H1 (cell line): ENCODE results near the gene SIK2. TPM values are rescaled to one million over a fixed set of nuclear protein-coding genes. Genes with fewer than 3 reads are reported as not detected.

Experiments
- CTCF ChIA-PET: fragments of 300-600 bp; sonication (Branson Sonifier 250); formaldehyde crosslinking; loops from one replicate; lab custom pipeline; 2021; ENCODE audit not compliant: partially characterized antibody; lab: Charles Lee
- POLR2A ChIA-PET: fragments of 300-600 bp; sonication (Branson Sonifier 250); formaldehyde crosslinking; loops from one replicate; lab custom pipeline; 2021; ENCODE audit warnings: inconsistent platforms; ENCODE audit not compliant: partially characterized antibody; lab: Charles Lee
- DNase-seq, 2 experiments: peaks; one replicate each; pipeline versions ENCODE4 v3.0.0 to v3.0.0-alpha.2; 2010 to 2022; ENCODE audit warnings: low spot score in 2 of 2, low read depth in 1 of 2, mixed read lengths in 1 of 2
- FAIRE-seq: peaks from 2 replicates; lab custom pipeline; 2011; peaks lifted over from hg19 to GRCh38; lab: Jason Lieb, UNC
- H2AFZ ChIP-seq: 2 replicates; pipeline ENCODE4 v1.8.1; 2012; ENCODE audit warnings: low read length, inconsistent platforms
- H2AK5ac ChIP-seq: 2 replicates; pipeline ENCODE4 v1.6.1; 2013; ENCODE audit warnings: low read depth, low read length
- H2BK120ac ChIP-seq: replicated peaks from 2 replicates; pipeline ENCODE3; 2013; ENCODE audit warnings: low read depth, low read length, inconsistent platforms
- H2BK12ac ChIP-seq: 2 replicates; pipeline ENCODE4 v1.6.1; 2013; ENCODE audit warnings: low read depth, low read length
- H2BK15ac ChIP-seq: 2 replicates; pipeline ENCODE4 v1.6.1; 2013; ENCODE audit warnings: low read length
- H2BK20ac ChIP-seq: 2 replicates; pipeline ENCODE4 v1.6.1; 2013; ENCODE audit warnings: low read length
- H2BK5ac ChIP-seq: 2 replicates; pipeline ENCODE4 v1.6.1; 2013; ENCODE audit warnings: low read depth, low read length
- H3K14ac ChIP-seq: 2 replicates; pipeline ENCODE4 v1.6.1; 2013; ENCODE audit warnings: inconsistent platforms; ENCODE audit not compliant: insufficient read length
- H3K18ac ChIP-seq: 2 replicates; pipeline ENCODE4 v1.6.1; 2013; ENCODE audit warnings: low read length; ENCODE audit errors: extremely low read depth
- H3K23ac ChIP-seq: 2 replicates; pipeline ENCODE4 v1.6.1; 2013; ENCODE audit warnings: inconsistent platforms; ENCODE audit not compliant: insufficient read length
- H3K23me2 ChIP-seq: 2 replicates; pipeline ENCODE4 v1.6.1; 2013; ENCODE audit warnings: low read depth, low read length
- H3K27ac ChIP-seq: 2 replicates; pipeline ENCODE4 v1.6.1; 2011; ENCODE audit warnings: low read depth, low read length, inconsistent platforms
- H3K27me3 ChIP-seq, 4 experiments: replicated peaks in 1 of 4; 1 replicate in 1 of 4; 2 replicates in 3 of 4; pipeline versions ENCODE4 v1.6.1 to v1.8.1; 2011 to 2013; ENCODE audit warnings: low read length in 3 of 4, mild to moderate bottlenecking in 3 of 4, inconsistent platforms in 2 of 4, mixed read lengths in 2 of 4, moderate library complexity in 1 of 4; ENCODE audit not compliant: control insufficient read depth in 3 of 4, insufficient read depth in 3 of 4; ENCODE audit errors: extremely low read depth in 1 of 4
- H3K36me3 ChIP-seq, 4 experiments: 2 replicates each; pipeline versions ENCODE4 v1.6.1 to v1.8.1; 2011 to 2013; ENCODE audit warnings: mild to moderate bottlenecking in 4 of 4, low read length in 3 of 4, moderate library complexity in 2 of 4, control low read depth in 1 of 4, inconsistent platforms in 1 of 4; ENCODE audit not compliant: insufficient read depth in 4 of 4, control insufficient read depth in 2 of 4
- H3K4ac ChIP-seq: replicated peaks from 2 replicates; pipeline ENCODE3; 2013; ENCODE audit warnings: low read length, low read depth, mixed read lengths, inconsistent platforms; ENCODE audit not compliant: insufficient read length
- H3K4me1 ChIP-seq, 4 experiments: replicated peaks in 1 of 4; 1 replicate in 1 of 4; 2 replicates in 3 of 4; pipeline versions ENCODE4 v1.6.1 to v1.8.1; 2011 to 2013; ENCODE audit warnings: low read length in 3 of 4, inconsistent platforms in 2 of 4, mixed read lengths in 1 of 4; ENCODE audit not compliant: insufficient read depth in 4 of 4, control insufficient read depth in 3 of 4
- H3K4me2 ChIP-seq, 2 experiments: 2 replicates each; pipeline versions ENCODE4 v1.6.1 to v1.8.1; 2011 to 2013; ENCODE audit warnings: low read depth in 2 of 2, low read length in 2 of 2, control low read depth in 1 of 2, inconsistent platforms in 1 of 2, mild to moderate bottlenecking in 1 of 2; ENCODE audit not compliant: insufficient read depth in 1 of 2
- H3K4me3 ChIP-seq, 4 experiments: fragments of 200-600, 300-600 bp in 1 of 4; sonication (generic), shearing (Covaris generic), sonication (Bioruptor Twin) in 1 of 4; 2 replicates each; pipeline versions ENCODE4 v1.5.1 to v1.8.1; 2011 to 2016; ENCODE audit warnings: low read length in 4 of 4, low read depth in 3 of 4, control low read depth in 2 of 4, inconsistent platforms in 2 of 4, mild to moderate bottlenecking in 2 of 4, mixed read lengths in 1 of 4, moderate library complexity in 1 of 4; ENCODE audit not compliant: insufficient read depth in 2 of 4; ENCODE audit errors: extremely low read depth in 1 of 4
- H3K56ac ChIP-seq: replicated peaks from 2 replicates; pipeline ENCODE3; 2013; ENCODE audit warnings: low read depth, mild to moderate bottlenecking, mixed read lengths, low read length, inconsistent platforms; ENCODE audit not compliant: insufficient read length
- H3K79me1 ChIP-seq: 2 replicates; pipeline ENCODE4 v1.6.1; 2013; ENCODE audit warnings: low read depth, low read length, control low read depth
- H3K79me2 ChIP-seq, 2 experiments: 2 replicates each; pipeline versions ENCODE4 v1.6.1 to v1.8.1; 2012 to 2013; ENCODE audit warnings: low read length in 2 of 2, mild to moderate bottlenecking in 2 of 2, inconsistent platforms in 1 of 2; ENCODE audit not compliant: insufficient read depth in 2 of 2, control insufficient read depth in 1 of 2
- H3K9ac ChIP-seq, 4 experiments: replicated peaks in 1 of 4; 1 replicate in 1 of 4; 2 replicates in 3 of 4; pipeline versions ENCODE4 v1.6.1 to v1.8.1; 2011 to 2013; ENCODE audit warnings: low read depth in 3 of 4, low read length in 3 of 4, control low read depth in 2 of 4, mild to moderate bottlenecking in 2 of 4, moderate library complexity in 2 of 4, inconsistent platforms in 1 of 4; ENCODE audit errors: extremely low read depth in 1 of 4
- H3K9me3 ChIP-seq, 2 experiments: 2 replicates each; pipeline versions ENCODE4 v1.6.1 to v1.8.1; 2012 to 2013; ENCODE audit warnings: mild to moderate bottlenecking in 2 of 2, moderate library complexity in 2 of 2, control low read depth in 1 of 2, inconsistent platforms in 1 of 2, low read depth in 1 of 2, low read length in 1 of 2, mixed read lengths in 1 of 2; ENCODE audit not compliant: insufficient read depth in 2 of 2
- H4K20me1 ChIP-seq, 2 experiments: replicated peaks in 1 of 2; 2 replicates each; pipeline versions ENCODE3 to v1.8.1; 2011 to 2013; ENCODE audit warnings: inconsistent platforms in 2 of 2, low read length in 2 of 2, mild to moderate bottlenecking in 1 of 2; ENCODE audit not compliant: insufficient read depth in 2 of 2, control insufficient read depth in 1 of 2
- H4K5ac ChIP-seq: 2 replicates; pipeline ENCODE4 v1.6.1; 2013; ENCODE audit warnings: low read length, low read depth, mixed read lengths, inconsistent platforms; ENCODE audit not compliant: insufficient read length
- H4K8ac ChIP-seq: 2 replicates; pipeline ENCODE4 v1.8.0; 2013; ENCODE audit warnings: mild to moderate bottlenecking, moderate library complexity, low read length, inconsistent platforms; ENCODE audit not compliant: insufficient read depth; ENCODE audit errors: extremely low read depth
- H4K91ac ChIP-seq: replicated peaks from 2 replicates; pipeline ENCODE3; 2013; ENCODE audit warnings: low read length, mixed read lengths, inconsistent platforms; ENCODE audit not compliant: insufficient read length
- ATF2 ChIP-seq: IDR thresholded peaks from 2 replicates; pipeline ENCODE4 v1.6.1; 2012; ENCODE audit warnings: low read length, inconsistent platforms
- BCL11A ChIP-seq, 2 experiments: IDR thresholded peaks; one replicate each; pipeline ENCODE4 v1.6.1; 2011; ENCODE audit warnings: low read depth in 2 of 2, low read length in 2 of 2, mild to moderate bottlenecking in 2 of 2
- CHD1 ChIP-seq: IDR thresholded peaks from 2 replicates; pipeline ENCODE4 v1.6.1; 2012; ENCODE audit warnings: low read depth, low read length, improper control_type of control experiment
- CREB1 ChIP-seq: IDR thresholded peaks from 2 replicates; pipeline ENCODE4 v1.6.1; 2012; ENCODE audit warnings: inconsistent platforms
- HDAC2 ChIP-seq, 2 experiments: fragments of 300-600 bp in 1 of 2; sonication (generic) in 1 of 2; IDR thresholded peaks; 2 replicates each; pipeline ENCODE4 v1.6.1; 2011 to 2012; ENCODE audit warnings: low read depth in 2 of 2, low read length in 2 of 2, mild to moderate bottlenecking in 2 of 2, moderate library complexity in 2 of 2, borderline replicate concordance in 1 of 2, inconsistent platforms in 1 of 2
- KDM1A ChIP-seq: fragments of 200-600, 300-600 bp; sonication (generic); IDR thresholded peaks from 2 replicates; pipeline ENCODE4 v1.7.1; 2016; ENCODE audit warnings: mild to moderate bottlenecking, low read length, borderline replicate concordance
- KDM5A ChIP-seq: fragments of 200-600 bp; IDR thresholded peaks from 2 replicates; pipeline ENCODE4 v1.7.1; 2012; ENCODE audit warnings: mild to moderate bottlenecking, low read length, inconsistent platforms, mixed read lengths
- MAFK ChIP-seq: IDR thresholded peaks from 2 replicates; pipeline ENCODE4 v1.6.1; 2012; ENCODE audit warnings: low read depth, mild to moderate bottlenecking, improper control_type of control experiment, low read length
- MAX ChIP-seq: IDR thresholded peaks from 2 replicates; pipeline ENCODE4 v1.6.1; 2012; ENCODE audit warnings: inconsistent platforms
- SIN3A ChIP-seq, 2 experiments: IDR thresholded peaks in 1 of 2; conservative IDR thresholded peaks in 1 of 2; 2 replicates each; pipeline ENCODE4 v1.6.1; 2011 to 2012; ENCODE audit warnings: low read length in 2 of 2, improper control_type of control experiment in 1 of 2, low read depth in 1 of 2, mild to moderate bottlenecking in 1 of 2
- TAF1 ChIP-seq: IDR thresholded peaks from 2 replicates; pipeline ENCODE4 v1.6.1; 2011; ENCODE audit warnings: mild to moderate bottlenecking, low read depth, low read length
- TAF7 ChIP-seq: optimal IDR thresholded peaks from 2 replicates; pipeline ENCODE3; 2011; ENCODE audit warnings: low read depth, mild to moderate bottlenecking, inconsistent platforms, low read length, moderate library complexity, borderline replicate concordance
- WGBS, 2 experiments: shearing (Covaris generic) in 1 of 2; methylation state at CpG; one replicate each; pipeline versions ENCODE4 v1.1.6 to v1.1.7; 2013 to 2015; ENCODE audit warnings: low lambda C conversion rate in 2 of 2, mixed read lengths in 2 of 2, inconsistent platforms in 1 of 2, low coverage in 1 of 2, missing lambda C conversion rate in 1 of 2; ENCODE audit not compliant: insufficient replicate concordance in 2 of 2, insufficient coverage in 1 of 2, insufficient read length in 1 of 2; ENCODE audit errors: extremely low coverage in 1 of 2, missing lambda C conversion rate in 1 of 2; 5-methylcytosine and 5-hydroxymethylcytosine counted together
- polyA plus RNA-seq, 7 experiments: library from polyadenylated mRNA; depleted of rRNA in 3 of 7; stranded (reverse) in 5 of 7; unstranded in 2 of 7; fragments of >200 nt in 5 of 7; fragments of 200-250 nt in 2 of 7; gene quantifications; 1 replicate in 5 of 7; 2 replicates in 1 of 7; 4 replicates in 1 of 7; pipeline versions ENCODE4 v1.2.1 to v1.2.3, GENCODE V29; 2011 to 2013; ENCODE audit warnings: missing spikeins in 2 of 7, mixed read lengths in 2 of 7
- total RNA-seq: library from RNA; stranded (reverse); fragmentation: NEBNext Ultra II Directional; extraction: Animal tissue kit (Norgen Biotek cat#: 25700); gene quantifications from 2 replicates; pipeline ENCODE4 v1.2.1, GENCODE V29; 2021

The SIK2 gene
- total and polyA plus RNA-seq, 2 of the 8 experiments (the other 6 are each of a cell fraction or from before 2014, with no cell fraction given), result 8.8 to 11.2 TPM

GRCh38 chr11:111691176-111691575 is 88.9 kb downstream of the SIK2 start:
- H3K9me3 ChIP-seq, result no peaks in the 10 kb centered on the region
- H4K91ac ChIP-seq, result no peak overlapping the region
- H2BK120ac ChIP-seq, result no peak overlapping the region
- H3K23me2 ChIP-seq, result no peaks in the 10 kb centered on the region
- no peaks in the 10 kb centered on the region for H3K79me2 ChIP-seq
- no peak for DNase-seq
- no peak overlapping the region for H4K5ac ChIP-seq
- no peak overlapping the region for H3K9ac ChIP-seq
- ChIA-PET POLR2A (no interaction called here), CTCF (interaction anchor here (0.5 to 0.6 kb wide), 2 partner anchors 14 to 71 kb away, joined by 3 to 5 read pairs; no protein-coding TSS in a partner anchor)
- no peak overlapping the region for H3K18ac ChIP-seq
- no peak overlapping the region for H3K23ac ChIP-seq
- FAIRE-seq, result no peak
- H3K4me2 ChIP-seq, result no peak overlapping the region
- no peaks in the 10 kb centered on the region for H3K27me3 ChIP-seq
- no peak overlapping the region for H2BK15ac ChIP-seq
- H3K4ac ChIP-seq, result no peak overlapping the region
- no peaks in the 10 kb centered on the region for H3K79me1 ChIP-seq
- H2BK20ac ChIP-seq, result no peak overlapping the region
- no peaks in the 10 kb centered on the region for H4K20me1 ChIP-seq
- no peak overlapping the region for H2AFZ ChIP-seq
- H3K27ac ChIP-seq, result no peak overlapping the region
- H3K36me3 ChIP-seq, result no peaks in the 10 kb centered on the region
- WGBS, 2 experiments, result 88% methylated on average over 2 of the region's 2 CpGs; no CpG with 5 or more reads in 1 of the 2 experiments
- no peak overlapping the region for H3K4me3 ChIP-seq
- H2AK5ac ChIP-seq, result no peak overlapping the region
- no peak overlapping the region for H3K56ac ChIP-seq
- H4K8ac ChIP-seq, result no peak overlapping the region
- no peak overlapping the region for H2BK5ac ChIP-seq
- H3K4me1 ChIP-seq, result peaks cover 0 to 5% (median under 1%) of the 10 kb centered on the region in 4 experiments; a peak in 2 of 7 replicates
- no peak overlapping the region for H2BK12ac ChIP-seq
- H3K14ac ChIP-seq, result no peak overlapping the region
- TF ChIP-seq HDAC2 (IDR thresholded peaks at IDR 0.05; ENCODE audit: borderline replicate concordance in 1 of 2, low read depth in 2 of 2, low read length in 2 of 2) (no peak), TAF1 (no peak), ATF2 (no peak), KDM1A (no peak), CREB1 (no peak), MAFK (no peak), CHD1 (no peak), TAF7 (no peak), MAX (no peak), KDM5A (no peak), BCL11A (IDR thresholded peaks at IDR 0.05; ENCODE audit: low read depth in 2 of 2, low read length in 2 of 2) (no peak), SIN3A (conservative IDR thresholded peaks at IDR 0.05 in 1 of 2, IDR thresholded peaks at IDR 0.05 in 1 of 2; ENCODE audit: low read depth in 1 of 2, low read length in 2 of 2) (no peak)
